Vagina (tissue), 2 donors: ENCODE data around the gene GHR.

ENCODE experiments used
- CTCF ChIP-seq, 3 experiments: fragments of 450-650 bp in 2 of 3; fragments of 200-600 bp in 1 of 3; sonication (generic) in 1 of 3; IDR thresholded peaks; one replicate each; pipeline ENCODE4 v1.5.1; 2017 to 2019; ENCODE audit warnings: antibody characterized with exemption in 3 of 3, mild to moderate bottlenecking in 2 of 3, moderate library complexity in 2 of 3
- POLR2A ChIP-seq, 2 donors: fragments of 450-650 bp; IDR thresholded peaks; one replicate each; pipeline ENCODE4 v1.6.1; 2017; ENCODE audit warnings: antibody characterized with exemption in 2 of 2, mild to moderate bottlenecking in 2 of 2, moderate library complexity in 2 of 2
- POLR2AphosphoS5 ChIP-seq, 2 donors: sonication (generic); formaldehyde crosslinking; IDR thresholded peaks; one replicate each; pipeline ENCODE4 v1.9.0; 2017; ENCODE audit warnings: antibody characterized with exemption in 2 of 2, mild to moderate bottlenecking in 2 of 2, low read depth in 1 of 2; ENCODE audit not compliant: insufficient read depth in 1 of 2

DNA sequence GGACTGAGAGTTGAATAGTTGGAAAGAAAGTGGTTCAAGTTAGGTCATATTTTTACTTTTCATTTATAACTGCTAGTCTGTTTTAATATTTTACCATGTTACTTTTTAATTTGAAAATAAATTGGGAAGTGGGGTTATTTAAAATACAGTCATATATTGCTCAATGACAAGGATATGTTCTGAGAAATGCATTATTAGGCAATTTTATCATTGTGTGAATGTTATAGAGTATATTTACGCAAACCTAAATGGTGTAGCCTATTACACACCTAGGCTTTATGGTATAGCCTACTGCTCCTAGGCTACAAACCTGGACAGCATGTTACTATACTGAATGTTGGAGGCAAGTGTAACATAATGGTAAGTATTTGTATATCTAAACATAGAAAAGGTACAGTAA lies 338.6 kb downstream of the GHR start:
- TF ChIP-seq POLR2A (IDR thresholded peaks at IDR 0.05) (no peak), CTCF (IDR thresholded peaks at IDR 0.05) (no peak), POLR2AphosphoS5 (IDR thresholded peaks at IDR 0.05; ENCODE audit: insufficient read depth in 1 of 2, low read depth in 1 of 2) (no peak)
